ENCODE results near the gene SF3A2.

The SF3A2 gene

DNA sequence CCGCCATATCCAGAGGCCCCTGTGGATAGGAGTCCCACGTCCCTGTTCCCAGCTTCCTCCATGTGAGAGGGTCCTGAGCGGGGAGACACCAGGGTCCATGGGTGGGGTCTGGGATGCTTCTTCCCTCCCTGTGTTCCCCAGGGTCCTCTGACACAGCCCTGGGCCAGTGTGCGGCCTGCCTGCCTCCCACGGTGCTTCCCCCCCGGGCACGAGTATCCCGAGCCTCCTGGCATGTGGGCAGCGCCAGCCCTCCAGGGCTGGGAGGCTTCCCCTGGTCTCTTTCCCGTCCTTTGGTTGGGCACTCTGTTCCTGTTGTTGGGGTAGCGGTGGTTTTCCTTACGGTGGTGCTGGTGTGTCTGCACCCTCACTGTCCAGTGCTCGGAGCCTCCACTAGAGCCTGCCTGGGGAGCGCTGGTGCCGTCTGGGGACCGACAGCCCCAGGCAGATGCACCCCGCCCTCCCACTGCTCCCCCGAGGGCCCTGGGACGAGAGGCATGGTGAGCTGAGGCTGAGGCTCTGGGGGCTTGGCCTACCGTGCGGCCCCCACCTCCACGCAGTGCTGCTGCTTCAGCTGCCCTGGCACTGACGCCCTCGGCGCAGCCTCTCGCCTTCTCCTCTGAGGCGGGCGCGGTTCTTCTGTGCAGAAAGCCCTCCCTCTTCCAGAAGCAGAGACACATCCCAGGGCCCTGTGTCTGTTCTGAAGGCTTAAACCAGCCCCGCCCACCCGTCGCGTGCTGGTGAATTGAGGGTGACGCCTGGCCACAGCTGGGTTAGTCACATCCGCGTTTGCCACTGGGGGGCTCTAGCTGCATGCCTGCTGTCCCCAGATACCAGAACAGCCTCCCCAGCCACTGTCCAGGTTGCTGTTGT lies 28.4 kb upstream of the SF3A2 start:
- DNase-seq (ENCODE audit: low read depth, low spot score): no peak

DNA sequence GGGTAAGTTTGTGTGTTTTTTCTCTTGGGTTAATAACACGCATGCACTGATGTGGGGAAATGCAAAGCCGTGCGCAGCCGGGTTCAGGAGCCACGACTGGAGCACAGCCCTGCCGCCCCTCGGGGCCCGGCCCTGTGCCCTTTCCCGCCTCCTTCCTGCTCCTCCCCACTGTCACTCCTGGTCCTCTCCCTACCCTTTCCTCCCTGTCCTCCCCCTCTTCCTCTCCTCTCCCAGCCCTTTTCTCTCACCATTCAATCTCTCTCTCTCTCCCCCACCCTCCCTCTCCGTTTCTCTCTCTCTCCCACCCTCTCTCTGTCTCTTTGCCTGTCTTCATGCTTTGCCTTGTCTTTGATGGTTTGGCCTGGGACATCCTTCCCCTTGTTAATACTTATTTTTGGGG lies 27.6 kb upstream of the SF3A2 start:
- no peak for DNase-seq (ENCODE audit: low read depth, low spot score)

DNA sequence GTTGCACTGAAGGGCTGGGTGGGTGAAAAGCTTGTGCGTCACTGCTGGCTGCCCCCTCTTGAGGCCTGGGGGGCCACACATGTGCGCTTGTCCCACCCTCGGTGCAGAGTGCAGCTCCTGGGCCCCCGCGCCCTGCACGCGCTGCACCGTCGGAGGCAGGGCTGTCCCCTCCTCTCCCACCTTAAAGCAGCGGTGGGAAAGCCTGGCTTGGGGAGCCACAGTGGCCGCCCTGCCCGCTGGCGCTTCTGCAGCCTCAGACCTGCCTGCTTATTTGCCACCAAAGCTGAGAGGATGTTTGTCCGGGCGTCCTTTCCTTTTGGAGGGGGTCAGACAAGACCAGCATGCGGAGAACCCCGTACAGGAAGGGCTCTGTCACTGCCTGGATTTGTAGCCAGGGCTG lies 27.2 kb upstream of the SF3A2 start:
- no peak for DNase-seq (ENCODE audit: low read depth, low spot score)

DNA sequence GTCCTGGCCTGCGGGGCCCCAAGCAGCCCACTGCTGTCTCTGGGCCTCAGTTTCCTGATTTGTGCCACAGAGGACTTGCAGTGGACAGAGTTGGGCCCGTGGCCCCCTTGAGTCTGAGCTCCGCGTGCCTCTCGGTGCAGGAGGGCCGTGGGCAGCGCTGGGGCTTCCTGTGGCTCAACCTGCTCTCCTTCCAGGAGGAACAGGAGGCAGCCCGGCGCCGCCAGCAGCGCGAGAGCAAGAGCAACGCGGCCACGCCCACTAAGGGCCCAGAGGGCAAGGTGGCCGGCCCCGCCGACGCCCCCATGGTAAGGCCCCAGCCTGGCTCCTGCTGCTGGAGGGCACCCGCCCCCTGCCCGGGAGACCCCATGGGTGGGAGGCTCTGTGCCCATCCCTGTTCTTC lies 26.4 kb upstream of the SF3A2 start:
- DNase-seq (ENCODE audit: low read depth, low spot score): no peak

DNA sequence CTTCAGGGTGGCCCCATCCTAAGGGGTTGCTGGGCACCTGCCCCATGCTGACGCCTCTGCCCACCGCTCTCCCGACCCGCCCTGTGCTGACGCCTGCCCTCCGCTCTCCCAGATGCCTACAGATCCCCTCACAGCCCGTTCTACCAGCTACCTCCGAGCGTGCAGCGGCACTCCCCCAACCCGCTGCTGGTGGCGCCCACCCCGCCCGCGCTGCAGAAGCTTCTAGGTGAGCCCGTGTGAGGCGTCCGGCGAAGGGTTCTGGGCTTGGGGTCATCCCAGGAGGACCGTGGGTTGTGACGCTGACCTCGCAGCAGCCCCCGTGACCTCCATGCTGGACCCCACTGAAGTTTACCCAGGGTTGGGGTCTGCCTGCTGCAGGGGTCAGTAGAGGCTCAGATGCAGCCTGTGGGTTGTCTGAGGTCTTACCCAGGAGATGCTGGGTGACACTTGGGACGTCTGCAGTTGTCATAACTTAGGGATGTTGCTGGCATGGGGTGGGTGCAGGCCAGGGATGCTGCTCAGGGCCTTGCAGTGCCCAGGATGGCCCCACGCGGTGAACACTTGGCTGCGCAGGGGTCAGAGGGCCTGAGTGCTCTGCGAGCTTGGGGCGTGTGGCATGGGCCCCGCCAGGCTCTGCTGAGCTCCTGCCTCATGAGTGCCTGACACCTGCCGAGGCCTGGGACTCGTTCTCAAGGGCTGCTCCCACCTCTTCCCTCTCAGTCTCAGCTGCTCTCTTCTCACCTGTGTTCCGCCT lies 25.5 kb upstream of the SF3A2 start:
- no peak for DNase-seq (ENCODE audit: low read depth, low spot score)

DNA sequence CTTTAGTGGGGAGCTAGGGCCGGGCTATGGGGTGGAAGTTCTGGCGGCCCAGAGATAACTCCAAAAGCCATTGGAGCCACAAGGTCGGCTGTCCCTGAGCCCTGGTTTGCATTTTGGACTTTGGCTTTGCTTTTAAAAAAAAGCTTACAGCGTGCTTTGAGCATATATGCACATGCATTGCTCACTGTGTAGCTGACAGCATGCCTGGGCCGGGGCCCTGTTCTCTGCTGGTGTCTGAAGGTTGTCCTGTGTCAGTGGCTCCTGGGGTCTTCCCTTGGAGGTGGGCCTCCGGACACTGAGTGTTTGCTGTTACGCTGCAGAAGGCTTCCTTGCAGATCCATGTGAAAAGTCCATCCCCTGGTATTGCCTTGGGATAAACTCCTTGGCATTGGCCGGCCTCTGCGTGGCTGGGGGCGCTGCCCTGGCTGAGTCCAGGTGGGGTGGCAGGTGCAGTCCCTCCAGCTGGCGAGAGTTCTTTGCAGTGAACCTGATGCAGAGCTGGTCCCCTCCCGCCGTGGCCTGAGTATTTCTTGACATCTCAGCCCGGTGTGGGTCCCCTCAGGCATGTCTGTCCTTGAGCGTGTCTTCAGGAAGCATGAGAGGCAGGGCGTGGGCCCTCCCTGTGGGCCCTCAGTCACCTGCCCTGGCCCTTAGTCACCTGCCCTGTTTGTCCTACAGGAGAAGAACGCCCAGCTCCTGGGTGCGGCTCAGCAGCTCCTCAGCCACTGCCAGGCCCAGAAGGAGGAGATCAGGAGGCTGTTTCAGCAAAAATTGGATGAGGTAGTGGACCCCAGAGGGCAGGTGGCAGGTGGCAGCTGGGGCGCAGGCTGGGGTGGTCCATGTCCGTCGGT lies 23.5 kb upstream of the SF3A2 start:
- no peak for DNase-seq (ENCODE audit: low read depth, low spot score)

DNA sequence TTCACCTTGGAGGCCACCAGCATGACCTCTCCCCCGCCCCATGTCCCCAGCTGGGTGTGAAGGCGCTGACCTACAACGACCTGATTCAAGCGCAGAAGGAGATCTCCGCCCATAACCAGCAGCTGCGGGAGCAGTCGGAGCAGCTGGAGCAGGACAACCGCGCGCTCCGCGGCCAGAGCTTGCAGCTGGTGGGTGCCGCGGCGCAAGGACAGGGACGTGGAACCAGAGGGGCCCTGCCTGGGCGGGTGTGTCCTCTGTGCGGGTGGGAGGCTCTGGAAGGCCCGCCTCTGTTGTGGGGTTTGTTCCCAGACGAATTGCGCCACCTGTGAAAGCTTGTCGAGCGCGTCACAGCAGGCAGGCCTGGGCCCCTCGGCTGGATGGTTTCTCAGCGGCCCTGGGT lies 22.8 kb upstream of the SF3A2 start:
- DNase-seq (ENCODE audit: low read depth, low spot score): no peak

DNA sequence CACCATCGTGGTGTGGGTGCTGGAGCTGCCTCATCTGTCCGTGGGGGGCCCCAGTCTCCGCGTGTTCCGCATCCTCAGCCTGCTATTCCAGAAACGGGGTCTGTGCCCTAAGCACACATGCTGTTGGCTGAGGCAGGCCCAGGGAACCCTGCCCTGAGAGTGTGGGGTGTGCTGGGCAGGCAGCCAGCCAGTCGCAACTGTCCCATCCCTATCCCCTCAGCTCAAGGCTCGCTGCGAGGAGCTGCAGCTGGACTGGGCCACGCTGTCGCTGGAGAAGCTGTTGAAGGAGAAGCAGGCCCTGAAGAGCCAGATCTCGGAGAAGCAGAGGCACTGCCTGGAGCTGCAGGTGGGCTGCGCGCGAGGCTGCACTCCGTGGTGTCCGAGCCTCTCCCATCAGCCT lies 22.4 kb upstream of the SF3A2 start:
- no peak for DNase-seq (ENCODE audit: low read depth, low spot score)

DNA sequence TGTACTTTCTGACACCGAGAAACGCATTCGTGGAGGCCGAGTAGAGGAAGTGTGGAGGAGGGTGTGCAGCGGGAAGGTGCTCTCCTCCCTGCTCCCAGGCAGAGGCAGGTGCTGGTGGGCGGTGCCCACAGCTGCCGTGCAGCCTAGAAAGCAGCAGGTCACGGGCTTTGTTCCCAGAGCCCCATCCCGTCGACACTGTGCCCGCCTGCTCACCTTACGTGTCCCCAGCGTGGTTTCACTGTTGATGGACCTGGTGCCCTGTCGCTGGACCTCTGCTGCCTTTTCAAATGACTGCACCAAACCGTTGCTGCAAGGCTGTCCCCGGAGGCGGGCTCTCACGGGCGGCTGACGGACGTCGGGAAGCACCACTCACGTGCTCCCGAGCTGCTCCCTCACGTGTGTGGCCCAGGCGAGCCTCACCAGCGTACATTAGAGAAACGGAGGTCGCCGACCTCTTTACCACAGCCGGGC lies 21.3 kb upstream of the SF3A2 start:
- no peak for DNase-seq (ENCODE audit: low read depth, low spot score)

DNA sequence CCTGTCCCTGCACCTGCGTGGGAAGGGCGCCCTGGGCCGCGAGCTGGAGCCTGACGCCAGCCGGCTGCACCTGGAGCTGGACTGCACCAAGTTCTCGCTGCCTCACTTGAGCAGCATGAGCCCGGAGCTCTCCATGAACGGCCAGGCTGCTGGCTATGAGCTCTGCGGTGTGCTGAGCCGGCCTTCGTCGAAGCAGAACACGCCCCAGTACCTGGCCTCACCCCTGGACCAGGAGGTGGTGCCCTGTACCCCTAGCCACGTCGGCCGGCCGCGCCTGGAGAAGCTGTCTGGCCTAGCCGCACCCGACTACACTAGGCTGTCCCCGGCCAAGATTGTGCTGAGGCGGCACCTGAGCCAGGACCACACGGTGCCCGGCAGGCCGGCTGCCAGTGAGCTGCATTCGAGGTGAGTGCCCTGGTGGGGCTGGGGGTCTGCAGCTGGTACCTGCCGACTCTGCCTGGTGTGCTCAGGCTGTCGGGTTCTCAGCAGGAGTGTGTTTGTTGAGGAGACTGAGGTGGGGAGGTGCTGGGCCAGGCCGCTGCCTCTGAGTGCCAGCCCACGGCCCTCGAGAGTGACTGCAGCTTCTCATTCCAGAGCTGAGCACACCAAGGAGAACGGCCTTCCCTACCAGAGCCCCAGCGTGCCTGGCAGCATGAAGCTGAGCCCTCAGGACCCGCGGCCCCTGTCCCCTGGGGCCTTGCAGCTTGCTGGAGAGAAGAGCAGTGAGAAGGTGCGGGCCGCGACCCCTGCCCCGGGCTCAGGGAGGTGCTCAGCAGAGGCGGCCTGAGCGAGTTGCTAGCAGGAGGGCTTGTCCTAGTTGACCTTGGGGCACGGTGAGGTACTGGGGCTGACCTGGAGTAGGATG lies 20.0 kb upstream of the SF3A2 start:
- DNase-seq (ENCODE audit: low read depth, low spot score): no peak

DNA sequence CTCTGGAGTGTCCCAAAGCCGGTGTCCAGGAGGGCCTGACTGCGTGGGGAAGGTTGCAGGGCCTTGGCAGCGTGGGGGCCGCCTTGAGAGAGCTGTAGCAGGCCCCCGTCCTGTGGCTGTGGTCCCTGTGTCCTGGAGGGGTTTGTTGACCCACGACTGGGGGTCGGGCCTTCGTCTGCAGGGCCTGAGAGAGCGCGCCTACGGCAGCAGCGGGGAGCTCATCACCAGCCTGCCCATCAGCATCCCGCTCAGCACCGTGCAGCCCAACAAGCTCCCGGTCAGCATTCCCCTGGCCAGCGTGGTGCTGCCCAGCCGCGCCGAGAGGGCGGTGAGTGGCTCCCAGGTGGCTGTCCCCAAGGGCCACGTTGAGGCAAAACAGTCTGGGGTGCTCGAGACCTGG lies 19.0 kb upstream of the SF3A2 start:
- no peak for DNase-seq (ENCODE audit: low read depth, low spot score)

DNA sequence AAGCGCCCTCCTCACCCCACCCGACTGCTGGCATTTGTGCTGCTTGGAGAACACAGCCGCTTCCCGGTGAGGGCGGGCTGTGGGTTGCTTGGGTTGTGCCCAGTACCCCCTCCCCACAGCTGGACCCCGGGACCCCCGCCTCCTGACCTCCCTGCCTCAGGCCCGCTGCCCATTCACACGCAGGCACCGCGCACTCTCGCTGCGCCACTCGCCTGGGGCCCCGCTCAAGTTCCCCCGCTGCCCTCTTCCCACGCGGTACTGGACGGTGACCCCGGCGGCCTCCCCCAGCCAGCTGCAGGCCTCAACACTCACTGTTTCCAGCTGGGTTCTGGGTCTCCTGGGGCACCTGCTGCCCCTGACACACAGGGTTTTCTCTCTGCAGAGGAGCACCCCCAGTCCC lies 16.9 kb upstream of the SF3A2 start:
- DNase-seq (ENCODE audit: low read depth, low spot score): no peak

DNA sequence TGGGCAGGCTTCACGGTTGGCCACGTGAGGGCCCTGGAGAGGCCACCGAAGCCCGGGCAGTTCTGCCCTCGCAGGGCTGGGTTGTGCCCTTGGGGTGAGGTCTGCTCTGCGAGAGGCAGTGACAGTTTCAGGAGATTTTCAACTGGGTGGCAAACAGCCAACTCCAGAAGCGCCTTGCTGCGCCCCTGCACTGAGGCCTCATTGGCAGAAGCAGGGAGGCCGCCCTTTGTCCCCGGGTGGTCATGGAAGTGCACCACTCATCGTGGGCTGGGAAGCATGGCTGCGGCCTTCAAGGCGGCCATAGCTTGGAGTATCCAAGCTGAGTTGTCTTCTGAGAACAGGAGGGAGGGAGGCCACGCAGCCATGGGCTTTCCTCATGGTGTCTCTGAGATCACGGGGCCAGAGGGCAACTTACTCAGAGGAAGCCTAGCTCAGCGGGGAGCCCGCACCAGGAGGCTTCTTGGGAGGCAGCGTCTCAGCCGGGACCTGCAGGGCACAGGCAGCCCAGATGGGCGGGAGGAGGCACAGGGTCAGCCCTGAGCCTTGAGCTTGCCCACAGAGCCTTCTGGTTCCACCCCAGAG lies 15.3 kb upstream of the SF3A2 start:
- DNase-seq (ENCODE audit: low read depth, low spot score): peak; percentile 70

DNA sequence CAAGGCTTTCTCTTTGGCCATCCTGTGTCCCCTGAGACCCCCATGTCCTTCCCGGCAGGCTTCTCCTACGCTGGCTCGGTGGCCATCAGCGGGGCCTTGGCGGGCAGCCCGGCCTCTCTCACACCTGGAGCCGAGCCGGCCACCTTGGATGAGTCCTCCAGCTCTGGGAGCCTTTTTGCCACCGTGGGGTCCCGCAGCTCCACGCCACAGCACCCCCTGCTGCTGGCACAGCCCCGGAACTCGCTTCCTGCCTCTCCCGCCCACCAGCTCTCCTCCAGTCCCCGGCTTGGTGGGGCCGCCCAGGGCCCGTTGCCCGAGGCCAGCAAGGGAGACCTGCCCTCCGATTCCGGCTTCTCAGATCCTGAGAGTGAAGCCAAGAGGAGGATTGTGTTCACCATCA lies 14.7 kb upstream of the SF3A2 start:
- DNase-seq (ENCODE audit: low read depth, low spot score): no peak

DNA sequence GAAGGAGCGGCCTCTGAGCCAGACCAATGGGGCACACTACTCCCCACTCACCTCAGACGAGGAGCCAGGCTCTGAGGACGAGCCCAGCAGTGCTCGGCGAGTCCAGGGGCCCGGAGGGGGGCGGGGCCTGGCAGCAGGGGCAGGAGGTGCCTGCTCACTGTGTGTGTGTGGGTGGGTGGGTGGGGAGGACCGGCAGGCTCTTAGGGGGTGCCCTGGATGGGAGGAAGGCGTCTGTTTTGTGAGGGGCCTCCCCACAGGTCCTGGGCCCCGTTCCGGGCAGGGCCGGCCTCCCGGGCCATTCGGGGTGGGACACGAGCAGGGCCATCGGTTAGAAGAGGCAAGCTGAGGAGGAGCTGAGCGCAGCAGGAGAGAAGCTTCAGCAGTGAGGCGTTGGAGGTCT lies 13.2 kb upstream of the SF3A2 start:
- no peak for DNase-seq (ENCODE audit: low read depth, low spot score)

DNA sequence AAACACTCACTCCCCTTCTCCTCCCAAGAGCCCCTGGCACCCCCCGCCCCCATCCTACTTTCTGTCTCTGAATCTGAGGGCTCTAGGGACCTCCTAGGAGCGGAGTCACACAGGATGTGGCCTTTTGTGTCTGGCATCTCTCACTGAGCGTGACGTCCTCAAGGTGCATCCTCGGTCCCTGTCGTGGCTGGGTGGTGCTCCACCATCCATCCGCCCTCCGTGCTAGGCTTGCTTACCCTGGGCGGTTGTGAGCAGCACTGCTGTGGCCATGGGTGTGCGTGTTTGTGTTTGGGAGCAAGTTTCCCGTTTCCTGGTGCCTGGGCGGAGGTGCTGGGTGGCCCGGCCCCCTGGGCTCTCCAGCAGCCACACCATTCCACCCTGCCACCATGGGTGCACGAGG lies 12.7 kb upstream of the SF3A2 start:
- DNase-seq (ENCODE audit: low read depth, low spot score): no peak

DNA sequence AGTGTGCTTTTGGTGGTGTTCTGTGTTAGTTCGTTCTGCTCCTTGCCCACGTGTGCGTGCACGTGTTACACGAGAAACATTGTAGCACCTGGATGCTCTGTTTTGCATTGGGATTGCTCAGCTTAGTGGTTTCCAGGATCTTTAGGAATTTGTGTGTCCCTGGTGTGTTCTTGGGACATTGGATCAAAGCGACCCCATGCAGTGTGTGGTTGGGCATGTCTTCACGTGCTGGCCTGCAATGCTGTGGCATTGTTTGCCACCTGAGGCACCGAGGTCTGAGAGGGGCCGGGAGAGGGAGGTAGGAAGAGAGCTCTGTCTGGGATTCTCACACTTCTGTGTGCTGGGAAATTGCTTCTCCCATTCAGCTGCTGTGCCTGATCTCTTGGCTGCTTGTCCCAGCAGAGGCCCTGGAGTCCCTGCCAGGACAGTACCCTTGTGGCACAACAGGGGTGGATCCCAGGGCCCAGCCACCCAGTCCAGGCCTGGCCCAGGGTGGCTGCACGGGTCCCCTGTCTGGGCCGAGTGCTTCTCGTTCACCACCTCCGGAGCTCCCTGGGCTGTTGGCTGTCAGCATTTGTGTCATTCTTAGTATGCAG lies 11.8 kb upstream of the SF3A2 start:
- no peak for DNase-seq (ENCODE audit: low read depth, low spot score)

DNA sequence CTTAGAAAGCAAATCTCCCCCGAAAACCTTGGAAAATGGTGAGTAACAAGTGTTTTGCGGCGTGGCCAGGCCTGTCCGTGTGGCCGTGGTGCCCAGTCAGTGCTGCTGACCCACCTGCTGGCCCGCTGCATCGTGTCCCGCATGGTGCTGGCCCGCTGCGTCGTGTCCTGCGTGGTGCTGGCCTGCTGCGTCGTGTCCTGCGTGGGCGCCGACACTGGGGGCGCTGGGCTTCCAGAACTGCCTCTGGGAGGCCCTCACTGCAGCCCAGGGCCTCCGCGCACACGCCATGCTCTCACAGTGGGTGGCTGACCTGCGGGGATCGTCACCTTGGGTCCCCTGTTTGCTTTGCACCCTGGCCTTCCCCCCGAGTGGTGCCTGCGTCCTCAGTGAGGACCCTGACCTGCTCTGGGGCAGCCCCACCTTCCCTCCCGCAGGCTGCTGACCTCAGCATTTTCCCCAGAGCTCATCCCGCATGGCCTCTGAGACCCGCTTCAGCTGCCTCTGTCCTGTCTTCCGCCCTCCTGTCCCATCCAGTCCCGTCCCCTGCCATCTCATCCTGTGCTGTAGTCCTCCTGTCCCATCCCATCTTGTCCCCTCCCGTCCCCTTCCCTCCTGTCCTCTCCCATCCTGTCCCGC lies 11.1 kb upstream of the SF3A2 start:
- DNase-seq (ENCODE audit: low read depth, low spot score): no peak

DNA sequence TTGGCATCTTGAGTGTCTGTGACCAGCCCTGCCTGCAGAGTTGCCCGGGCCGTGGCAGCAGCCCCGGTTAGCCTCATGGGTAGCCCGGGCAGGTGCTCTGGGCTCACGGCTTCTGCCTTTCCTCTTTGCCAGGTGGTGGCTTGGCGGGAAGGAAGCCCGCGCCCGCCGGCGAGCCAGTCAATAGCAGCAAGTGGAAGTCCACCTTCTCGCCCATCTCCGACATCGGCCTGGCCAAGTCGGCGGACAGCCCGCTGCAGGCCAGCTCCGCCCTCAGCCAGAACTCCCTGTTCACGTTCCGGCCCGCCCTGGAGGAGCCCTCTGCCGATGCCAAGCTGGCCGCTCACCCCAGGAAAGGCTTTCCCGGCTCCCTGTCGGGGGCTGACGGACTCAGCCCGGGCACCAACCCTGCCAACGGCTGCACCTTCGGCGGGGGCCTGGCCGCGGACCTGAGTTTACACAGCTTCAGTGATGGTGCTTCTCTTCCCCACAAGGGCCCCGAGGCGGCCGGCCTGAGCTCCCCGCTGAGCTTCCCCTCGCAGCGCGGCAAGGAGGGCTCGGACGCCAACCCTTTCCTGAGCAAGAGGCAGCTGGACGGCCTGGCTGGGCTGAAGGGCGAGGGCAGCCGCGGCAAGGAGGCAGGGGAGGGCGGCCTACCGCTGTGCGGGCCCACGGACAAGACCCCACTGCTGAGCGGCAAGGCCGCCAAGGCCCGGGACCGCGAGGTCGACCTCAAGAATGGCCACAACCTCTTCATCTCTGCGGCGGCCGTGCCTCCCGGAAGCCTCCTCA lies 10.4 kb upstream of the SF3A2 start:
- no peak for DNase-seq (ENCODE audit: low read depth, low spot score)

All from brain pericyte (primary cell).